GM23338 (cell line): ENCODE results near the gene IZUMO4. TPM values are rescaled to one million over a fixed set of nuclear protein-coding genes. Genes with fewer than 3 reads are reported as not detected.

Experiments used
- ATAC-seq: fragments of 200-7000 bp; cut with Tn5 transposase; 3 replicates; pipeline ENCODE4 v1.9.1; 2020
- DNase-seq: peaks from one replicate; pipeline ENCODE4 v3.0.0-alpha.2; 2015; ENCODE audit warnings: low spot score
- H2AFZ ChIP-seq: fragments of 200-600 bp; sonication (generic); 2 replicates; pipeline ENCODE4 v1.8.0; 2016; ENCODE audit warnings: antibody characterized with exemption, mild to moderate bottlenecking, moderate library complexity
- H3F3A ChIP-seq: fragments of 200-600 bp; sonication (generic); replicated peaks from 2 replicates; pipeline ENCODE4 v1.8.0; 2017; ENCODE audit warnings: antibody characterized with exemption, mixed run types, low read depth
- H3K27ac ChIP-seq: fragments of 200-600 bp; sonication (generic); 2 replicates; pipeline ENCODE4 v1.6.1; 2016; ENCODE audit warnings: low read depth
- H3K27me3 ChIP-seq: fragments of 200-600 bp; sonication (generic); 2 replicates; pipeline ENCODE4 v1.8.0; 2016; ENCODE audit warnings: mild to moderate bottlenecking, mixed run types, moderate library complexity; ENCODE audit not compliant: insufficient read depth
- H3K36me3 ChIP-seq: fragments of 200-600 bp; sonication (generic); 2 replicates; pipeline ENCODE4 v1.8.0; 2016; ENCODE audit warnings: mild to moderate bottlenecking; ENCODE audit not compliant: insufficient read depth
- H3K4me1 ChIP-seq: fragments of 200-600 bp; sonication (generic); 2 replicates; pipeline ENCODE4 v1.8.0; 2016; ENCODE audit warnings: mild to moderate bottlenecking, moderate library complexity; ENCODE audit not compliant: insufficient read depth
- H3K4me2 ChIP-seq: fragments of 200-600 bp; sonication (generic); 2 replicates; pipeline ENCODE4 v1.7.1; 2017; ENCODE audit warnings: mixed run types
- H3K4me3 ChIP-seq: fragments of 200-600 bp; sonication (generic); 2 replicates; pipeline ENCODE4 v1.6.1; 2016; ENCODE audit warnings: mixed run types
- H3K79me2 ChIP-seq: fragments of 200-600 bp; sonication (generic); replicated peaks from 2 replicates; pipeline ENCODE4 v1.8.0; 2017; ENCODE audit warnings: mild to moderate bottlenecking; ENCODE audit not compliant: insufficient read depth
- H3K9me2 ChIP-seq: fragments of 200-600 bp; sonication (generic); 2 replicates; pipeline ENCODE4 v1.8.0; 2017; ENCODE audit not compliant: insufficient read depth
- H4K20me1 ChIP-seq: fragments of 200-600 bp; sonication (generic); replicated peaks from 2 replicates; pipeline ENCODE4 v1.8.0; 2017; ENCODE audit warnings: mild to moderate bottlenecking; ENCODE audit not compliant: insufficient read depth
- H3K27ac Mint-ChIP-seq: 2 replicates; pipeline ENCODE4 v1.8.0; 2020; ENCODE audit warnings: inconsistent platforms, mild to moderate bottlenecking, moderate library complexity, mixed read lengths
- H3K27me3 Mint-ChIP-seq: 3 replicates; pipeline ENCODE4 v1.8.0; 2022; ENCODE audit warnings: low read depth, mild to moderate bottlenecking, moderate library complexity, mixed read lengths, inconsistent platforms; ENCODE audit not compliant: insufficient read depth, poor library complexity
- H3K36me3 Mint-ChIP-seq: 3 replicates; pipeline ENCODE4 v1.8.0; 2021; ENCODE audit warnings: low read depth, mild to moderate bottlenecking, inconsistent platforms, moderate library complexity, mixed read lengths
- H3K4me1 Mint-ChIP-seq: 3 replicates; pipeline ENCODE4 v1.8.0; 2020; ENCODE audit warnings: mild to moderate bottlenecking, inconsistent platforms, mixed read lengths
- H3K4me3 Mint-ChIP-seq: 3 replicates; pipeline ENCODE4 v1.8.0; 2021; ENCODE audit warnings: moderate library complexity, mild to moderate bottlenecking, inconsistent platforms, mixed read lengths
- H3K9me3 Mint-ChIP-seq: 3 replicates; pipeline ENCODE4 v1.8.0; 2020; ENCODE audit warnings: moderate library complexity, mild to moderate bottlenecking, inconsistent platforms, mixed read lengths
- CREB1 ChIP-seq: fragments of 250-450 bp; sonication (Bioruptor Pico); IDR thresholded peaks from 2 replicates; pipeline ENCODE4 v1.5.0; 2020; ENCODE audit warnings: low read depth, mild to moderate bottlenecking, moderate library complexity
- EZH2 ChIP-seq: fragments of 200-600 bp; sonication (generic); IDR thresholded peaks from one replicate; pipeline ENCODE4 v1.8.0; 2017; ENCODE audit warnings: antibody characterized with exemption, mild to moderate bottlenecking, low read depth; ENCODE audit not compliant: unreplicated experiment
- EZH2phosphoT487 ChIP-seq: fragments of 200-600 bp; sonication (generic); IDR thresholded peaks from one replicate; pipeline ENCODE4 v1.8.1; 2018; ENCODE audit warnings: antibody characterized with exemption; ENCODE audit not compliant: unreplicated experiment
- JUNB ChIP-seq: IDR thresholded peaks from one replicate; pipeline ENCODE4 v1.6.1; 2016; ENCODE audit warnings: antibody characterized with exemption; ENCODE audit not compliant: unreplicated experiment
- NANOG ChIP-seq: IDR thresholded peaks from 2 replicates; pipeline ENCODE4 v1.6.1; 2016; ENCODE audit warnings: antibody characterized with exemption, borderline replicate concordance
- POLR2AphosphoS5 ChIP-seq: IDR thresholded peaks from 2 replicates; pipeline ENCODE4 v1.6.1; 2016; ENCODE audit warnings: antibody characterized with exemption, low read depth
- STAT1 ChIP-seq: IDR thresholded peaks from one replicate; pipeline ENCODE4 v1.6.1; 2016; ENCODE audit warnings: antibody characterized with exemption; ENCODE audit not compliant: unreplicated experiment
- ZNF114 ChIP-seq: fragments of 250-450 bp; sonication (Bioruptor Pico); IDR thresholded peaks from 2 replicates; pipeline ENCODE4 v1.5.0; 2020; ENCODE audit warnings: mild to moderate bottlenecking, moderate library complexity
- ZNF331 ChIP-seq: fragments of 250-450 bp; sonication (Bioruptor Pico); IDR thresholded peaks from 2 replicates; pipeline ENCODE4 v1.5.0; 2020; ENCODE audit warnings: low read depth, mild to moderate bottlenecking, moderate library complexity
- polyA plus RNA-seq: library from polyadenylated mRNA; unstranded; fragments of >200 nt; fragmentation: Nextera tagmentation; extraction: Ambion mirVana; gene quantifications from 2 replicates; pipeline ENCODE4 v1.2.1, GENCODE V29; 2016
- total RNA-seq: library from RNA; depleted of rRNA; stranded (reverse); fragments of >200 nt; shearing (Covaris generic); gene quantifications from 2 replicates; pipeline ENCODE4 v1.2.3, GENCODE V29; 2014
- TF ChIP-seq, protein P1 (sequence below), 2 experiments: fragments of 200-600 bp in 1 of 2; sonication (generic) in 1 of 2; conservative IDR thresholded peaks; 2 replicates each; pipeline versions ENCODE4 v1.5.1 to v1.6.1; 2016 to 2017; ENCODE audit warnings: antibody characterized with exemption in 2 of 2, low read depth in 2 of 2, mild to moderate bottlenecking in 2 of 2, moderate library complexity in 1 of 2
- TF ChIP-seq, protein P2 (sequence below): IDR thresholded peaks from 2 replicates; pipeline ENCODE4 v1.6.1; 2016; ENCODE audit warnings: antibody characterized with exemption
- TF ChIP-seq, protein P3 (sequence below): IDR thresholded peaks from one replicate; pipeline ENCODE4 v1.6.1; 2018; ENCODE audit warnings: antibody characterized with exemption; ENCODE audit not compliant: unreplicated experiment

Gene IZUMO4
- total and polyA plus RNA-seq, 2 experiments from 2014 or later: 0.57 to 2.2 TPM

DNA sequence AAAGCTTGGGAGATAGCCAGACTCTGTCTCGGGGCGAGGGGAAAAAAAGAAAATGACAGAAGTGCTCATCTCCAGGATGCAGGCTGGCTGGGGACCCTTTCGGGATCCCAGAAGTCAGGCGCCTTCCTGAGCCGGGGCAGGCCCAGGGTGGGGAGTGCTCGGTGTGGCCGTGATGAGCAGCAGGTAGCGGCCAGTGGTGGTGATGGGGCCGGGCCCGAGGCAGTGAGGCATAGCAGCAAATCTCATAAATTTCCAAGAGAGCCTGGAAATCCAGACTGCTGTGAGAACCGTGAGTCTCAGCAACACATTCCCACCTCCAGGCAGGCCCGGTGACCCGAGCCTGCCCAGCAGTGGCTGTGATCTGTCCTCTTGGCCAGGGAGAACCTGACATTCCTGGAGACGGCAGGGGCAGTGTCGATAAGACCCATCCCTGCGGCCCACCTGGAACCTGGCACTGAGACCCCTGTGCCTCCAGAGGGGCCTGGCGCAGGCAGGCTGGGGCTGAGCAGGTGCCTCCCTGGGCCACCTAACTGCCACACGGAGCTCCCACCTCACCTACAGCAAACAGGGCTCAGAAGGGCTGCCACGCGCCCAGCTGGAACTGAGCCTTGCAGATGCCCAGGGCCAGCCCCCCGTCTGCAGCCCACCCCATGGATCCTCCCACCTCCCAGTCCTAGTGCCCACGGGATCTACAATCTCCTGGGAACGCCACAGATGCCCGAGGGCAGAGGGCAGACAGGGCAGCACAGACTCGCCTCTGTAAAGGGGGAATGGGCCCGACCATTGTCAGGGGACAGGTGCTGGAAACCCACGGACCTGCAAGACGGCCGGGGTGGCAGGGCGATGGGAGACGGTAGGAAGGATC, 23.4 kb downstream of the IZUMO4 start (continued):
- TF ChIP-seq, protein P1, sequence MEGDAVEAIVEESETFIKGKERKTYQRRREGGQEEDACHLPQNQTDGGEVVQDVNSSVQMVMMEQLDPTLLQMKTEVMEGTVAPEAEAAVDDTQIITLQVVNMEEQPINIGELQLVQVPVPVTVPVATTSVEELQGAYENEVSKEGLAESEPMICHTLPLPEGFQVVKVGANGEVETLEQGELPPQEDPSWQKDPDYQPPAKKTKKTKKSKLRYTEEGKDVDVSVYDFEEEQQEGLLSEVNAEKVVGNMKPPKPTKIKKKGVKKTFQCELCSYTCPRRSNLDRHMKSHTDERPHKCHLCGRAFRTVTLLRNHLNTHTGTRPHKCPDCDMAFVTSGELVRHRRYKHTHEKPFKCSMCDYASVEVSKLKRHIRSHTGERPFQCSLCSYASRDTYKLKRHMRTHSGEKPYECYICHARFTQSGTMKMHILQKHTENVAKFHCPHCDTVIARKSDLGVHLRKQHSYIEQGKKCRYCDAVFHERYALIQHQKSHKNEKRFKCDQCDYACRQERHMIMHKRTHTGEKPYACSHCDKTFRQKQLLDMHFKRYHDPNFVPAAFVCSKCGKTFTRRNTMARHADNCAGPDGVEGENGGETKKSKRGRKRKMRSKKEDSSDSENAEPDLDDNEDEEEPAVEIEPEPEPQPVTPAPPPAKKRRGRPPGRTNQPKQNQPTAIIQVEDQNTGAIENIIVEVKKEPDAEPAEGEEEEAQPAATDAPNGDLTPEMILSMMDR (conservative IDR thresholded peaks at IDR 0.05; ENCODE audit: low read depth in 2 of 2): no peak
- TF ChIP-seq ZNF114 (CRISPR knock-in tag) (no peak), JUNB (no peak), EZH2phosphoT487 (no peak), NANOG (no peak), ZNF331 (CRISPR knock-in tag) (no peak), EZH2 (no peak), CREB1 (CRISPR knock-in tag) (no peak), POLR2AphosphoS5 (no peak), STAT1 (no peak)
- TF ChIP-seq, protein P2, sequence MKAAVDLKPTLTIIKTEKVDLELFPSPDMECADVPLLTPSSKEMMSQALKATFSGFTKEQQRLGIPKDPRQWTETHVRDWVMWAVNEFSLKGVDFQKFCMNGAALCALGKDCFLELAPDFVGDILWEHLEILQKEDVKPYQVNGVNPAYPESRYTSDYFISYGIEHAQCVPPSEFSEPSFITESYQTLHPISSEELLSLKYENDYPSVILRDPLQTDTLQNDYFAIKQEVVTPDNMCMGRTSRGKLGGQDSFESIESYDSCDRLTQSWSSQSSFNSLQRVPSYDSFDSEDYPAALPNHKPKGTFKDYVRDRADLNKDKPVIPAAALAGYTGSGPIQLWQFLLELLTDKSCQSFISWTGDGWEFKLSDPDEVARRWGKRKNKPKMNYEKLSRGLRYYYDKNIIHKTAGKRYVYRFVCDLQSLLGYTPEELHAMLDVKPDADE: no peak
- TF ChIP-seq, protein P3, sequence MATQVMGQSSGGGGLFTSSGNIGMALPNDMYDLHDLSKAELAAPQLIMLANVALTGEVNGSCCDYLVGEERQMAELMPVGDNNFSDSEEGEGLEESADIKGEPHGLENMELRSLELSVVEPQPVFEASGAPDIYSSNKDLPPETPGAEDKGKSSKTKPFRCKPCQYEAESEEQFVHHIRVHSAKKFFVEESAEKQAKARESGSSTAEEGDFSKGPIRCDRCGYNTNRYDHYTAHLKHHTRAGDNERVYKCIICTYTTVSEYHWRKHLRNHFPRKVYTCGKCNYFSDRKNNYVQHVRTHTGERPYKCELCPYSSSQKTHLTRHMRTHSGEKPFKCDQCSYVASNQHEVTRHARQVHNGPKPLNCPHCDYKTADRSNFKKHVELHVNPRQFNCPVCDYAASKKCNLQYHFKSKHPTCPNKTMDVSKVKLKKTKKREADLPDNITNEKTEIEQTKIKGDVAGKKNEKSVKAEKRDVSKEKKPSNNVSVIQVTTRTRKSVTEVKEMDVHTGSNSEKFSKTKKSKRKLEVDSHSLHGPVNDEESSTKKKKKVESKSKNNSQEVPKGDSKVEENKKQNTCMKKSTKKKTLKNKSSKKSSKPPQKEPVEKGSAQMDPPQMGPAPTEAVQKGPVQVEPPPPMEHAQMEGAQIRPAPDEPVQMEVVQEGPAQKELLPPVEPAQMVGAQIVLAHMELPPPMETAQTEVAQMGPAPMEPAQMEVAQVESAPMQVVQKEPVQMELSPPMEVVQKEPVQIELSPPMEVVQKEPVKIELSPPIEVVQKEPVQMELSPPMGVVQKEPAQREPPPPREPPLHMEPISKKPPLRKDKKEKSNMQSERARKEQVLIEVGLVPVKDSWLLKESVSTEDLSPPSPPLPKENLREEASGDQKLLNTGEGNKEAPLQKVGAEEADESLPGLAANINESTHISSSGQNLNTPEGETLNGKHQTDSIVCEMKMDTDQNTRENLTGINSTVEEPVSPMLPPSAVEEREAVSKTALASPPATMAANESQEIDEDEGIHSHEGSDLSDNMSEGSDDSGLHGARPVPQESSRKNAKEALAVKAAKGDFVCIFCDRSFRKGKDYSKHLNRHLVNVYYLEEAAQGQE: no peak

DNA sequence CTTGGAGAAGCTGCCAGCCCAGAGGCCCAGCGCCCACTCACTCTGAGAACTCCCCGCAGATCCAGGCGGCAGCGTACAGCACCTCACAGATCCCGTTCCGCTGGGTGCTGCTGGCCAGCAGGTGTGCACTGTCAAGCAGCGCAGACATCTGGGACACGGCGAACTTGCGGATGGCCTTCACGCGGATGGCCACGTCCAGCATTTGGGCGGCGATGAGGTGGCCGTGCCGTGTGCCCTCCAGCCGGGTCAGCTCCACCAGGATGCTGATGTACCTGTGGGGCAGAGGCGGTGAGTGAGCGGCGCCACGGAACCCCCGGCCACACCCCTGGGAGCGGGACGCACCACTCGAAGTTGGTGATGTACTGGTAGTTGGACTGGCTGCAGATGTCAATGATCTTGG, 24.1 kb downstream of the IZUMO4 start:
- Histone ChIP-seq H3K27ac (no peak overlapping the region), H3K4me2 (no peak overlapping the region), H3K79me2 (no peaks in the 10 kb centered on the region; the same call in 1 of the 2 replicates), H3F3A (peaks cover 4% of the 10 kb centered on the region; the same call in 1 of the 2 replicates), H2AFZ (no peak overlapping the region), H4K20me1 (peaks cover 25% of the 10 kb centered on the region), H3K27me3 (no peaks in the 10 kb centered on the region), H3K9me2 (no peaks in the 10 kb centered on the region), H3K36me3 (peaks cover 32% of the 10 kb centered on the region; the same call in 1 of the 2 replicates), H3K4me3 (no peak overlapping the region), H3K4me1 (no peaks in the 10 kb centered on the region)
- ATAC-seq: no peak
- H3K27ac Mint-ChIP-seq: no peak overlapping the region
- no peaks in the 10 kb centered on the region for H3K4me1 Mint-ChIP-seq
- no peak overlapping the region for H3K4me3 Mint-ChIP-seq
- peaks cover 79% of the 10 kb centered on the region for H3K36me3 Mint-ChIP-seq
- H3K27me3 Mint-ChIP-seq: peaks cover 8% of the 10 kb centered on the region
- no peaks in the 10 kb centered on the region for H3K9me3 Mint-ChIP-seq
- TF ChIP-seq STAT1 (no peak), NANOG (no peak), POLR2AphosphoS5 (no peak), ZNF331 (CRISPR knock-in tag) (no peak), ZNF114 (CRISPR knock-in tag) (no peak)
- TF ChIP-seq, protein P3: no peak
- TF ChIP-seq, protein P1 (conservative IDR thresholded peaks at IDR 0.05; ENCODE audit: low read depth in 2 of 2): no peak
- DNase-seq: no peak
